GM12878 (cell line): ENCODE results near the gene ATP2C1. TPM values are rescaled to one million over a fixed set of nuclear protein-coding genes. Genes with fewer than 3 reads are reported as not detected.

Experiments
- ATAC-seq: fragments of 200-7000 bp; cut with Tn5 transposase; 3 replicates; pipeline ENCODE4 v1.9.1; 2020; ENCODE audit warnings: mild to moderate bottlenecking, moderate library complexity
- BruUV-seq: library from RNA; stranded (reverse); fragments of 400-500 nt; replicated peaks from 2 replicates; lab custom pipeline; 2021; lab: Mats Ljungman, UMichigan
- CTCF ChIA-PET: fragments of 300-600 bp; sonication (Branson Sonifier 250); formaldehyde crosslinking; extraction: SDS; loops from one replicate; lab custom pipeline; 2021; ENCODE audit warnings: inconsistent platforms; lab: Yijun Ruan, JAX
- POLR2A ChIA-PET: fragments of 350-600 bp; formaldehyde crosslinking; extraction: SDS; loops from one replicate; lab custom pipeline; 2021; ENCODE audit warnings: inconsistent platforms; lab: Charles Lee
- RAD21 ChIA-PET: fragments of 300-600 bp; sonication (Branson Sonifier 250); formaldehyde crosslinking; loops from one replicate; lab custom pipeline; 2023; ENCODE audit warnings: antibody characterized with exemption; ENCODE audit not compliant: unreplicated experiment; lab: Charles Lee
- SMC1A ChIA-PET: fragments of 300-600 bp; sonication (Branson Sonifier 250); formaldehyde crosslinking; loops from one replicate; lab custom pipeline; 2023; ENCODE audit not compliant: unreplicated experiment, uncharacterized antibody; lab: Charles Lee
- DNase-seq: peaks from one replicate; pipeline ENCODE4 v3.0.0-alpha.2; 2011; ENCODE audit warnings: low read depth, low spot score
- FAIRE-seq: peaks from 3 replicates; lab custom pipeline; 2011; peaks lifted over from hg19 to GRCh38; lab: Jason Lieb, UNC
- H2AFZ ChIP-seq: 2 replicates; pipeline ENCODE4 v1.6.0; 2011; ENCODE audit warnings: low read depth, low read length, control low read depth; ENCODE audit not compliant: control insufficient read depth
- H3K27ac ChIP-seq: 2 replicates; pipeline ENCODE4 v1.5.1; 2011; ENCODE audit warnings: control low read depth; ENCODE audit not compliant: control insufficient read depth, insufficient read depth
- H3K27me3 ChIP-seq, 2 experiments: replicated peaks in 1 of 2; 2 replicates each; pipeline versions ENCODE4 v1.6.0 to v1.6.1; 2011; ENCODE audit warnings: low read length in 1 of 2; ENCODE audit not compliant: control insufficient read depth in 2 of 2, insufficient read depth in 2 of 2
- H3K36me3 ChIP-seq, 2 experiments: 2 replicates each; pipeline ENCODE4 v1.5.1; 2011; ENCODE audit warnings: low read length in 1 of 2; ENCODE audit not compliant: control insufficient read depth in 2 of 2, insufficient read depth in 2 of 2
- H3K4me1 ChIP-seq: 2 replicates; pipeline ENCODE4 v1.6.1; 2011; ENCODE audit warnings: mild to moderate bottlenecking, low read length, moderate library complexity, mixed read lengths; ENCODE audit not compliant: control insufficient read depth, insufficient read depth
- H3K4me2 ChIP-seq: 2 replicates; pipeline ENCODE4 v1.6.0; 2011; ENCODE audit warnings: control low read depth; ENCODE audit not compliant: control insufficient read depth, insufficient read depth
- H3K4me3 ChIP-seq: fragments of 200-600 bp; sonication (generic); 2 replicates; pipeline ENCODE4 v1.5.1; 2016
- H3K79me2 ChIP-seq: 2 replicates; pipeline ENCODE4 v1.6.0; 2011; ENCODE audit warnings: low read length; ENCODE audit not compliant: control insufficient read depth, insufficient read depth
- H3K9ac ChIP-seq: 2 replicates; pipeline ENCODE4 v1.8.0; 2011; ENCODE audit warnings: low read length, control low read depth, mixed read lengths; ENCODE audit not compliant: control insufficient read depth, insufficient read depth
- H3K9me3 ChIP-seq: replicated peaks from 3 replicates; pipeline ENCODE4 v1.5.1; 2011; ENCODE audit warnings: mild to moderate bottlenecking, low read length; ENCODE audit not compliant: control insufficient read depth, insufficient read depth
- H4K20me1 ChIP-seq: 2 replicates; pipeline ENCODE4 v1.6.0; 2011; ENCODE audit not compliant: control insufficient read depth, insufficient read depth
- ASH2L ChIP-seq: fragments of 300-600, 200-600 bp; sonication (generic); IDR thresholded peaks from 2 replicates; pipeline ENCODE4 v1.6.1; 2017; ENCODE audit warnings: low read depth, mild to moderate bottlenecking, borderline replicate concordance
- ATF7 ChIP-seq: fragments of 450-650 bp; IDR thresholded peaks from 2 replicates; pipeline ENCODE4 v1.6.1; 2016; ENCODE audit warnings: low read depth, mild to moderate bottlenecking
- BCL11A ChIP-seq: IDR thresholded peaks from 2 replicates; pipeline ENCODE4 v1.6.1; 2011; ENCODE audit warnings: low read depth, low read length
- CEBPZ ChIP-seq: fragments of 150-350 bp; IDR thresholded peaks from 2 replicates; pipeline ENCODE4 v1.6.1; 2016; ENCODE audit warnings: low read depth, low read length
- DPF2 ChIP-seq: fragments of 450-650 bp; IDR thresholded peaks from 2 replicates; pipeline ENCODE4 v1.6.1; 2017; ENCODE audit warnings: mild to moderate bottlenecking
- ELK1 ChIP-seq: IDR thresholded peaks from 2 replicates; pipeline ENCODE4 v1.6.1; 2012; ENCODE audit warnings: low read depth, low read length, improper control_type of control experiment
- FOS ChIP-seq: IDR thresholded peaks from 3 replicates; pipeline ENCODE4 v1.6.1; 2011; ENCODE audit warnings: borderline replicate concordance; ENCODE audit not compliant: insufficient read length; ENCODE audit errors: extremely low read depth
- HDAC2 ChIP-seq: fragments of 200-600 bp; sonication (generic); IDR thresholded peaks from 2 replicates; pipeline ENCODE4 v1.6.1; 2017
- HDAC6 ChIP-seq: fragments of 200-600 bp; sonication (generic); IDR thresholded peaks from one replicate; pipeline ENCODE4 v1.8.0; 2017; ENCODE audit warnings: antibody characterized with exemption; ENCODE audit not compliant: unreplicated experiment
- JUND ChIP-seq: IDR thresholded peaks from 2 replicates; pipeline ENCODE4 v1.6.1; 2012; ENCODE audit warnings: low read depth, mild to moderate bottlenecking, low read length, improper control_type of control experiment, moderate library complexity
- LARP7 ChIP-seq: fragments of 450-650 bp; IDR thresholded peaks from 2 replicates; pipeline ENCODE4 v1.6.1; 2017; ENCODE audit warnings: mild to moderate bottlenecking
- MXI1 ChIP-seq: fragments of 150-350 bp; IDR thresholded peaks from 2 replicates; pipeline ENCODE4 v1.6.1; 2011; ENCODE audit warnings: low read depth, mild to moderate bottlenecking, inconsistent platforms, low read length, improper control_type of control experiment
- SMC3 ChIP-seq: IDR thresholded peaks from 2 replicates; pipeline ENCODE4 v1.6.1; 2011; ENCODE audit warnings: low read length, improper control_type of control experiment, borderline replicate concordance
- WRNIP1 ChIP-seq: IDR thresholded peaks from 2 replicates; pipeline ENCODE4 v1.6.1; 2011; ENCODE audit warnings: low read depth, low read length, improper control_type of control experiment, borderline replicate concordance
- WGBS: methylation state at CpG from one replicate; pipeline ENCODE4 v1.1.6; 2016; ENCODE audit warnings: low lambda C conversion rate; ENCODE audit not compliant: insufficient replicate concordance, insufficient coverage; ENCODE audit errors: missing lambda C conversion rate; 5-methylcytosine and 5-hydroxymethylcytosine counted together
- in situ Hi-C: fragments of 300-500 bp; cut with MboI; formaldehyde crosslinking; loops from 9 replicates; pipeline ENCODE4 v1.14.3; 2018; ENCODE audit warnings: mixed read lengths
- intact Hi-C: fragments of 100-400 bp; cut with micrococcal nuclease; formaldehyde crosslinking; loops from one replicate; pipeline ENCODE4 v1.14.2; 2022; ENCODE audit not compliant: unreplicated experiment
- polyA plus RNA-seq, 11 experiments: library from polyadenylated mRNA; depleted of rRNA in 4 of 11; unstranded in 6 of 11; stranded (reverse) in 5 of 11; fragments of >200 nt; fragmentation: Nextera tagmentation in 4 of 11; fragmentation: Illumina TruSeq in 1 of 11; extraction: Ambion mirVana in 4 of 11; extraction: Trizol in 1 of 11; gene quantifications; 1 replicate in 1 of 11; 2 replicates in 10 of 11; pipeline versions ENCODE4 v1.2.1 to v1.2.3, GENCODE V29; 2011 to 2016; ENCODE audit warnings: inconsistent platforms in 2 of 11, missing spikeins in 2 of 11, low read depth in 1 of 11
- total RNA-seq, 4 experiments: library from RNA; depleted of rRNA in 3 of 4; stranded (reverse); fragments of >200 nt in 3 of 4; fragmentation: Illumina TruSeq in 1 of 4; extraction: Trizol in 1 of 4; gene quantifications; 2 replicates each; pipeline versions ENCODE4 v1.2.1 to v1.2.3, GENCODE V29; 2013 to 2021

ATP2C1 gene
- total and polyA plus RNA-seq, 10 of the 15 experiments (the other 5 are each of a cell fraction or from before 2014, with no cell fraction given): 20.6 to 116 (median 55.1) TPM

- TF ChIP-seq CEBPZ: no peak
- no peak for TF ChIP-seq FOS
- no peak for TF ChIP-seq BCL11A
- TF ChIP-seq, all 136 proteins: peak for 0
These were observed 135.0 kb downstream of the ATP2C1 start (continued) for GRCh38 chr3:131028844-131029243.

GRCh38 chr3:131031660-131032059 lies 137.8 kb downstream of the ATP2C1 start:
- DNase-seq (no peak), FAIRE-seq (no peak)
- no peaks in the 10 kb centered on the region for H3K36me3 ChIP-seq
- no peak overlapping the region for H2AFZ ChIP-seq
- no peaks in the 10 kb centered on the region for H3K9me3 ChIP-seq
- TF ChIP-seq WRNIP1: no peak
- TF ChIP-seq HDAC2: no peak
- no peak for TF ChIP-seq JUND
- no peak for TF ChIP-seq LARP7
- no peak for TF ChIP-seq HDAC6
- TF ChIP-seq ASH2L: no peak
- no peak for TF ChIP-seq DPF2
- TF ChIP-seq ATF7: no peak
- no peak for TF ChIP-seq ELK1
- no peak for TF ChIP-seq MXI1
- no peak for TF ChIP-seq SMC3
- TF ChIP-seq, all 136 proteins: peak for 0
- 69% methylated on average over 2 of the region's 3 CpGs for WGBS
- RAD21 ChIA-PET: interaction anchor here (1.0 kb wide), 1 partner anchor 998 kb away, joined by 3 read pairs; no protein-coding TSS in a partner anchor
- ATAC-seq: no peak
- SMC1A ChIA-PET: interaction anchor here (0.7 to 3.9 kb wide), 6 partner anchors 10 to 469 kb away, joined by 3 to 12 read pairs (median 3); no protein-coding TSS in a partner anchor
- H3K27me3 ChIP-seq: no peaks in the 10 kb centered on the region
- no peak overlapping the region for H3K4me3 ChIP-seq
- H3K9ac ChIP-seq: no peak overlapping the region
- no peaks in the 10 kb centered on the region for H3K4me1 ChIP-seq
- intact Hi-C loops (loop anchor here (5.0 to 10.0 kb wide), 5 partner anchors 513 to 1151 kb away; no protein-coding TSS in a partner anchor), in situ Hi-C loops (no loop called here)
- no peaks in the 10 kb centered on the region for H3K79me2 ChIP-seq
- POLR2A ChIA-PET: interaction anchor here (0.7 kb wide), 1 partner anchor 1193 kb away, joined by 4 read pairs; no protein-coding TSS in a partner anchor
- no peak overlapping the region for H3K27ac ChIP-seq
- CTCF ChIA-PET: interaction anchor here (0.6 to 2.7 kb wide), 6 partner anchors 8 to 998 kb away, joined by 3 to 22 read pairs (median 6); no protein-coding TSS in a partner anchor
- BruUV-seq: no TSS peak
- H4K20me1 ChIP-seq: no peaks in the 10 kb centered on the region
- H3K4me2 ChIP-seq: no peak overlapping the region
